GM23248 (cell line): ENCODE measurements around the gene TCF12. TPM values are rescaled to one million over a fixed set of nuclear protein-coding genes. Genes with fewer than 3 reads are reported as not detected.

Experiments
- DNase-seq: peaks from one replicate; pipeline ENCODE4 v3.0.0-alpha.2; 2015
- H2AFZ ChIP-seq: fragments of 200-600 bp; sonication (generic); 2 replicates; pipeline ENCODE4 v1.6.1; 2016; ENCODE audit warnings: antibody characterized with exemption
- H3F3A ChIP-seq: fragments of 200-600 bp; sonication (generic); 2 replicates; pipeline ENCODE4 v1.6.1; 2016; ENCODE audit warnings: mild to moderate bottlenecking, antibody characterized with exemption, mixed run types; ENCODE audit not compliant: insufficient read depth
- H3K27ac ChIP-seq: fragments of 200-600 bp; sonication (generic); 2 replicates; pipeline ENCODE4 v1.5.1; 2016; ENCODE audit warnings: mild to moderate bottlenecking
- H3K27me3 ChIP-seq: fragments of 200-600 bp; sonication (generic); replicated peaks from 2 replicates; pipeline ENCODE4 v1.6.1; 2016; ENCODE audit warnings: mild to moderate bottlenecking; ENCODE audit not compliant: insufficient read depth
- H3K36me3 ChIP-seq: fragments of 200-600 bp; sonication (generic); 2 replicates; pipeline ENCODE4 v1.6.1; 2016; ENCODE audit warnings: low read depth, mild to moderate bottlenecking
- H3K4me1 ChIP-seq: fragments of 200-600 bp; sonication (generic); 2 replicates; pipeline ENCODE4 v1.6.1; 2016; ENCODE audit warnings: mild to moderate bottlenecking; ENCODE audit not compliant: insufficient read depth
- H3K4me2 ChIP-seq: fragments of 200-600 bp; sonication (generic); one replicate; pipeline ENCODE4 v1.6.1; 2016; ENCODE audit warnings: mild to moderate bottlenecking; ENCODE audit not compliant: unreplicated experiment
- H3K4me3 ChIP-seq: fragments of 200-600 bp; sonication (generic); 2 replicates; pipeline ENCODE4 v1.5.1; 2016; ENCODE audit warnings: mild to moderate bottlenecking
- H3K79me2 ChIP-seq: fragments of 200-600 bp; sonication (generic); 2 replicates; pipeline ENCODE4 v1.6.1; 2016; ENCODE audit warnings: mild to moderate bottlenecking; ENCODE audit not compliant: insufficient read depth
- H3K9ac ChIP-seq: fragments of 200-600 bp; sonication (generic); 2 replicates; pipeline ENCODE4 v1.6.1; 2016; ENCODE audit warnings: mild to moderate bottlenecking
- H3K9me2 ChIP-seq: fragments of 200-600 bp; sonication (generic); 2 replicates; pipeline ENCODE4 v1.6.1; 2016; ENCODE audit warnings: mixed run types, mild to moderate bottlenecking, moderate library complexity; ENCODE audit not compliant: insufficient read depth
- H3K9me3 ChIP-seq: fragments of 200-600 bp; sonication (generic); one replicate; pipeline ENCODE4 v1.6.1; 2017; ENCODE audit warnings: low read depth
- H4K20me1 ChIP-seq: fragments of 200-600 bp; sonication (generic); 2 replicates; pipeline ENCODE4 v1.6.0; 2016; ENCODE audit not compliant: insufficient read depth
- EZH2 ChIP-seq: fragments of 200-600 bp; sonication (generic); IDR thresholded peaks from 2 replicates; pipeline ENCODE4 v1.6.1; 2018; ENCODE audit warnings: antibody characterized with exemption, mild to moderate bottlenecking; ENCODE audit not compliant: insufficient read depth, poor library complexity, severe bottlenecking
- EZH2phosphoT487 ChIP-seq: fragments of 200-600 bp; sonication (generic); IDR thresholded peaks from 2 replicates; pipeline ENCODE4 v1.6.1; 2018; ENCODE audit warnings: antibody characterized with exemption, moderate library complexity, mild to moderate bottlenecking, low read depth; ENCODE audit not compliant: insufficient read depth
- WGBS, 2 experiments: methylation state at CpG; one replicate each; pipeline ENCODE4 v1.1.6; 2015 to 2017; ENCODE audit warnings: low lambda C conversion rate in 2 of 2, low coverage in 1 of 2; ENCODE audit errors: missing lambda C conversion rate in 2 of 2; 5-methylcytosine and 5-hydroxymethylcytosine counted together
- in situ Hi-C: fragments of 300-500 bp; cut with MboI; formaldehyde crosslinking; loops from 2 replicates; pipeline ENCODE4 v1.15.0; 2020
- polyA plus RNA-seq: library from polyadenylated mRNA; unstranded; fragments of >200 nt; fragmentation: Nextera tagmentation; extraction: Ambion mirVana; gene quantifications from 2 replicates; pipeline ENCODE4 v1.2.1, GENCODE V29; 2016
- total RNA-seq: library from RNA; depleted of rRNA; stranded (reverse); fragments of >200 nt; shearing (Covaris generic); gene quantifications from 2 replicates; pipeline ENCODE4 v1.2.3, GENCODE V29; 2014

The TCF12 gene
- total and polyA plus RNA-seq, 2 experiments from 2014 or later = 53.6 to 58.6 TPM

DNA sequence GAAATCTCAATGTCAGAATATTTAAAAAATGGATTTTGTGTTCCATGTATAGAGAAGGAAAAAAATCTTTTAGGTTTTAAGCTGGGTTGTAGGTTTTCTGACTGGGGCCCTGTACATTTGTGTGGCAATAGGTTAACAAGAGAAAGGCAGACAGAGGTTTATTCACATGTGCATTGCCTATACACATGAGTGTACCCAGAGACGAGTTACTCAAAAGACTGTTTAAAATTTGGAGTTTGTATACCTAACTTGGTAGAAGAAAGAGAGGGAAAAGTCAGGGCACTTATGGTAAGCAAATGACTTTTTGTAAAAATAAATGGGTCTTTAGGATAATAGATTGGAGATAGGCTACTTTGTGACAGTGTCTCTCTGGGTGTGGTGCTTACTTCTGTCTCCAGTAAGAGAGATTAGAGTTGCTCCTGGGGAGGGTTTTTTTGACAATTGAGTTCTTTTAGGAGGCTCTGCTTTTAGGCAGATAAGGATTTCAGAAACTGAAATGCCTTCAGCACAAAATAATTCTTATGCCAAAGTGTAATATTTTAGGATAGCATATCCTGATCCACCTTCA, 225.2 kb downstream of the TCF12 start:
- Histone ChIP-seq H3K36me3 (no peaks in the 10 kb centered on the region), H3K4me1 (peaks cover 15% of the 10 kb centered on the region), H3K9me3 (no peaks in the 10 kb centered on the region), H4K20me1 (no peaks in the 10 kb centered on the region), H3F3A (no peaks in the 10 kb centered on the region), H3K79me2 (peaks cover 56% of the 10 kb centered on the region), H3K9me2 (no peaks in the 10 kb centered on the region), H3K4me2 (no peak overlapping the region), H3K27me3 (no peaks in the 10 kb centered on the region), H3K27ac (no peak overlapping the region), H3K4me3 (0 out of 2 replicates have a peak overlapping the region, but pooled peaks have one; percentile 28), H2AFZ (no peak overlapping the region), H3K9ac (no peak overlapping the region)
- in situ Hi-C loops = loop anchor here (10.0 to 25.0 kb wide), 2 partner anchors 161 to 656 kb away; no protein-coding TSS in a partner anchor
- TF ChIP-seq EZH2 (no peak), EZH2phosphoT487 (no peak)
- no peak for DNase-seq
- WGBS, 2 experiments = 56 to 67% methylated on average over 1 of the region's 1 CpG

GRCh38 chr15:57144448-57144847, 226.0 kb downstream of the TCF12 start:
- H2AFZ ChIP-seq = no peak overlapping the region
- WGBS, 2 experiments = 62 to 65% methylated on average over 5 of the region's 5 CpGs
- no peak overlapping the region for H3K9ac ChIP-seq
- peaks cover 22% of the 10 kb centered on the region for H3K4me1 ChIP-seq
- H3K4me3 ChIP-seq = no peak overlapping the region
- no peaks in the 10 kb centered on the region for H3K9me2 ChIP-seq
- no peak overlapping the region for H3K4me2 ChIP-seq
- TF ChIP-seq EZH2phosphoT487 (no peak), EZH2 (no peak)
- no peaks in the 10 kb centered on the region for H4K20me1 ChIP-seq
- H3K9me3 ChIP-seq = no peaks in the 10 kb centered on the region
- H3K27ac ChIP-seq = no peak overlapping the region
- no peaks in the 10 kb centered on the region for H3K36me3 ChIP-seq
- H3K79me2 ChIP-seq = peaks cover 56% of the 10 kb centered on the region
- no peak for DNase-seq
- in situ Hi-C loops = loop anchor here (10.0 to 25.0 kb wide), 2 partner anchors 160 to 657 kb away; no protein-coding TSS in a partner anchor
- H3F3A ChIP-seq = 0 out of 2 replicates have a peak, but pooled peaks cover 3% of the 10 kb centered on the region
- no peaks in the 10 kb centered on the region for H3K27me3 ChIP-seq

DNA sequence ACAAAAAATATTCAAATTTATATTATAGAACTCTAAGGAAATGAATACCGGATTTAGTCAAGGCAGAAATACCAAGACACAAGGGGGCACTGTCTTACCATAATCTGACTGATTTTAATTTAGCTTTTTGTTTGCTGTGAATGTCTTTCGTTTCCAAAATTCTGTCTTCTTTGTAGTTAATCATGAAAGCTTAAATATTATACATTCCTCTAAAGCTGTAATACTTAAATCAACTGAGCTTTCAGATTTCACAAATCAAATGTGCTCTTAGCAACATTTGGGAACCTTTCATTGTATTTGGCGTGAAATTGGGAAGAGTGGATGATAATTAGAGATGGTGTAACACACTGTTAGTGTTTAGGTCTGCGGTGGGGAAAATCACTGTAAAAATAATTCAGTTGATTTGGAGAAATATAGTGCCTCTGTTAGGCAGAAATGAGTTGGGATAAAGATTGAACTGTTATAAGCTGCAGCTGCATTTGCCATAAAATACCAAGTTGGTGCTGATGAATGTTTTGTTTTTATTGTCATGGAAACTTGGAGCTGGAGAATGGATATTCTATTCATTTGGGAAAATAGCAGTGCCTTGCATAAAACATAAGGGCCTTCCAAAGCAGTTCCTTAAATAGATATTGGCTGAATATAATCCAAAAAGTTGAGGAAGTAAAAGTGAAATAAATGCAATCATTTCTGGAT, 228.2 kb downstream of the TCF12 start:
- DNase-seq = peak; percentile 78
- no peak overlapping the region for H2AFZ ChIP-seq
- TF ChIP-seq EZH2 = no peak
- TF ChIP-seq EZH2phosphoT487 = no peak
- peak overlapping the region; percentile 62 for H3K4me3 ChIP-seq
- H3K36me3 ChIP-seq = peaks cover 1% of the 10 kb centered on the region; the same call in 1 of the 2 replicates
- H3K27me3 ChIP-seq = no peaks in the 10 kb centered on the region
- in situ Hi-C loops = loop anchor here (10.0 to 25.0 kb wide), 2 partner anchors 158 to 659 kb away; no protein-coding TSS in a partner anchor
- H3K79me2 ChIP-seq = peaks cover 42% of the 10 kb centered on the region
- 7 to 8% methylated on average over 4 of the region's 4 CpGs for WGBS, 2 experiments
- peak overlapping the region; percentile 72 for H3K9ac ChIP-seq
- no peaks in the 10 kb centered on the region for H4K20me1 ChIP-seq
- no peaks in the 10 kb centered on the region for H3K9me2 ChIP-seq
- peaks cover 33% of the 10 kb centered on the region for H3K4me1 ChIP-seq
- 0 out of 2 replicates have a peak, but pooled peaks cover 3% of the 10 kb centered on the region for H3F3A ChIP-seq
- H3K27ac ChIP-seq = peak overlapping the region; percentile 48
- H3K9me3 ChIP-seq = no peaks in the 10 kb centered on the region
- peak overlapping the region; percentile 84 for H3K4me2 ChIP-seq

GRCh38 chr15:57147621-57148020, 229.2 kb downstream of the TCF12 start:
- Histone ChIP-seq H3F3A (0 out of 2 replicates have a peak, but pooled peaks cover 3% of the 10 kb centered on the region), H3K4me3 (no peak overlapping the region), H3K27me3 (no peaks in the 10 kb centered on the region), H3K9ac (peak overlapping the region; percentile 72; the same call in 1 of the 2 replicates), H3K4me1 (peaks cover 33% of the 10 kb centered on the region), H3K36me3 (peaks cover 11% of the 10 kb centered on the region), H3K9me3 (no peaks in the 10 kb centered on the region), H4K20me1 (no peaks in the 10 kb centered on the region), H3K27ac (no peak overlapping the region), H3K9me2 (no peaks in the 10 kb centered on the region), H3K79me2 (peaks cover 41% of the 10 kb centered on the region), H2AFZ (no peak overlapping the region), H3K4me2 (no peak overlapping the region)
- in situ Hi-C loops = loop anchor here (10.0 to 25.0 kb wide), 2 partner anchors 157 to 660 kb away; no protein-coding TSS in a partner anchor
- WGBS, 2 experiments = 97 to 100% methylated on average over 1 of the region's 1 CpG
- TF ChIP-seq EZH2 (no peak), EZH2phosphoT487 (no peak)
- no peak for DNase-seq
